T-cell (primary cell): ENCODE measurements around the gene B9D1. TPM values are rescaled to one million over a fixed set of nuclear protein-coding genes. Genes with fewer than 3 reads are reported as not detected.

Experiments
- ATAC-seq, 4 experiments: fragments of 200-7000 bp in 3 of 4; fragments of 150-1000 bp in 1 of 4; cut with Tn5 transposase; replicated peaks in 1 of 4; 1 replicate in 3 of 4; 2 replicates in 1 of 4; pipeline ENCODE4 v1.10.0; 2021; ENCODE audit warnings: moderate library complexity in 3 of 4, mild to moderate bottlenecking in 2 of 4, moderate number of reproducible peaks in 1 of 4
- CTCF ChIA-PET, 2 donors: fragments of 300-600 bp; sonication (Branson Sonifier 250); formaldehyde crosslinking; loops; one replicate each; lab custom pipeline; 2022; ENCODE audit warnings: antibody characterized with exemption in 2 of 2; lab: Charles Lee
- POLR2A ChIA-PET, 2 donors: fragments of 300-600 bp; sonication (Branson Sonifier 250); formaldehyde crosslinking; loops; one replicate each; lab custom pipeline; 2022; ENCODE audit warnings: antibody characterized with exemption in 2 of 2; lab: Charles Lee
- DNase-seq, 35 experiments: peaks; one replicate each; pipeline versions ENCODE4 v3.0.0 to v3.0.0-alpha.2; 2013 to 2023
- H3K27ac ChIP-seq: one replicate; pipeline ENCODE4 v1.5.1; 2013; ENCODE audit warnings: low read length
- H3K27me3 ChIP-seq, 2 experiments: replicated peaks in 1 of 2; 1 replicate in 1 of 2; 2 replicates in 1 of 2; pipeline versions ENCODE4 v1.6.1 to v1.7.0; 2013; ENCODE audit warnings: low read length in 1 of 2, mixed read lengths in 1 of 2; ENCODE audit not compliant: control insufficient read depth in 2 of 2, insufficient read depth in 2 of 2; ENCODE audit errors: extremely low read depth in 1 of 2
- H3K36me3 ChIP-seq, 2 donors: 1 replicate in 1 of 2; 2 replicates in 1 of 2; pipeline versions ENCODE4 v1.6.1 to v1.7.0; 2013; ENCODE audit warnings: low read length in 1 of 2; ENCODE audit not compliant: control insufficient read depth in 2 of 2, insufficient read depth in 1 of 2; ENCODE audit errors: extremely low read depth in 1 of 2
- H3K4me1 ChIP-seq, 2 experiments: 1 replicate in 1 of 2; 2 replicates in 1 of 2; pipeline versions ENCODE4 v1.6.1 to v1.7.0; 2013; ENCODE audit warnings: low read length in 2 of 2, mixed read lengths in 1 of 2; ENCODE audit not compliant: insufficient read depth in 2 of 2, control insufficient read depth in 1 of 2; ENCODE audit errors: extremely low read depth in 1 of 2
- H3K4me3 ChIP-seq, 2 donors: 1 replicate in 1 of 2; 2 replicates in 1 of 2; pipeline versions ENCODE4 v1.5.1 to v1.7.0; 2013; ENCODE audit warnings: mild to moderate bottlenecking in 2 of 2, low read length in 1 of 2, moderate library complexity in 1 of 2; ENCODE audit not compliant: control insufficient read depth in 1 of 2; ENCODE audit errors: extremely low read depth in 1 of 2
- H3K9me3 ChIP-seq: 2 replicates; pipeline ENCODE4 v1.7.0; 2013
- H3K27ac Mint-ChIP-seq, 2 donors: one replicate each; pipeline ENCODE4 v1.8.0; 2020 to 2021; ENCODE audit warnings: mild to moderate bottlenecking in 2 of 2, mixed read lengths in 2 of 2
- H3K27me3 Mint-ChIP-seq, 2 donors: one replicate each; pipeline ENCODE4 v1.8.0; 2021 to 2022; ENCODE audit warnings: mixed read lengths in 2 of 2
- H3K36me3 Mint-ChIP-seq: one replicate; pipeline ENCODE4 v1.8.0; 2021; ENCODE audit warnings: mixed read lengths
- H3K4me1 Mint-ChIP-seq, 3 donors: one replicate each; pipeline ENCODE4 v1.8.0; 2020 to 2022; ENCODE audit warnings: mixed read lengths in 3 of 3, mild to moderate bottlenecking in 1 of 3
- H3K4me3 Mint-ChIP-seq, 3 donors: one replicate each; pipeline ENCODE4 v1.8.0; 2020 to 2022; ENCODE audit warnings: mild to moderate bottlenecking in 3 of 3, mixed read lengths in 3 of 3, moderate library complexity in 3 of 3
- H3K9me3 Mint-ChIP-seq, 3 donors: one replicate each; pipeline ENCODE4 v1.8.0; 2020 to 2022; ENCODE audit warnings: mixed read lengths in 3 of 3
- WGBS: methylation state at CpG from one replicate; pipeline ENCODE4 v1.1.5; 2013; ENCODE audit warnings: missing lambda C conversion rate; ENCODE audit not compliant: insufficient coverage; 5-methylcytosine and 5-hydroxymethylcytosine counted together
- total RNA-seq, 35 experiments: library from RNA in 6 of 35; stranded (reverse) in 6 of 35; fragments of 120-200 nt in 1 of 35; gene quantifications; one replicate each; pipeline versions ENCODE4 v1.2.1 to v1.2.4 and lab custom pipeline; 2013 to 2026

The B9D1 gene
- total RNA-seq, 5 donors from 2014 or later (not counting 1 experiment from before 2014, with no cell fraction given), result 1.2 to 2.5 (median 2.1) TPM

DNA sequence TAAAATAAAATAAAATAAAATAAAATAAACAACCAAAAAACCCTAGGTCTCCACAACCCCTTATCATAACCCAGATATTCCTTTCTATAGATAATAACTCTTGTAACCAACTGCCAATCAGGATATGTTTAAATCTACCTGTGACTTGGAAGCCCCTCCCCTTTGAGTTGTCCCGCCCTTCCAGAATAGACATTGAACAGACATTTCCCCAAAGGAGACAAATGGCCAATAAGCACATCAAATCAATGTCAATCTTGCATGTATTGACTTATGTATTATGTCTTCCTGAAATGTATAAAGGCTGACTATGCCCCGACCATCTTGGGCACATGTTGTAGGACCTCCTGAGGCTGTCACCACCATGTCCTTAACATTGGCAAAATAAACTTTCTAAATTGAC is 14.3 kb upstream of the B9D1 start:
- no CpG with 5 or more reads among the region's 2 CpGs for WGBS
- Histone ChIP-seq H3K36me3 (peaks cover 0 to 16% of the 10 kb centered on the region in 2 donors), H3K9me3 (no peaks in the 10 kb centered on the region), H3K27me3 (no peaks in the 10 kb centered on the region), H3K4me3 (peak overlapping the region in 1 of 2 donors; percentile 15), H3K4me1 (peaks cover 8 to 31% of the 10 kb centered on the region in 2 experiments), H3K27ac (peak overlapping the region; percentile 77)
- H3K9me3 Mint-ChIP-seq, result no peaks in the 10 kb centered on the region
- H3K4me1 Mint-ChIP-seq, result peaks cover 15 to 38% (median 21%) of the 10 kb centered on the region in 3 donors
- ChIA-PET CTCF (interaction anchor here (0.6 to 1.9 kb wide), 5 partner anchors 10 to 70 kb away, joined by 3 to 64 read pairs (median 5); partner anchors contain the start of gene B9D1 (in 1 of the 2)), POLR2A (interaction anchor here in 1 of 2 donors (0.6 to 0.8 kb wide), 2 partner anchors 11 to 1900 kb away, joined by 3 to 6 read pairs; no protein-coding TSS in a partner anchor)
- peak in 1 of 35 experiments; percentile 27 for DNase-seq
- H3K27ac Mint-ChIP-seq, result peak overlapping the region; percentile 98 to 99
- no peak for ATAC-seq
- no peaks in the 10 kb centered on the region for H3K27me3 Mint-ChIP-seq
- H3K36me3 Mint-ChIP-seq, result peaks cover 16% of the 10 kb centered on the region
- H3K4me3 Mint-ChIP-seq, result peak overlapping the region; percentile 97 to 100 (median 100)

DNA sequence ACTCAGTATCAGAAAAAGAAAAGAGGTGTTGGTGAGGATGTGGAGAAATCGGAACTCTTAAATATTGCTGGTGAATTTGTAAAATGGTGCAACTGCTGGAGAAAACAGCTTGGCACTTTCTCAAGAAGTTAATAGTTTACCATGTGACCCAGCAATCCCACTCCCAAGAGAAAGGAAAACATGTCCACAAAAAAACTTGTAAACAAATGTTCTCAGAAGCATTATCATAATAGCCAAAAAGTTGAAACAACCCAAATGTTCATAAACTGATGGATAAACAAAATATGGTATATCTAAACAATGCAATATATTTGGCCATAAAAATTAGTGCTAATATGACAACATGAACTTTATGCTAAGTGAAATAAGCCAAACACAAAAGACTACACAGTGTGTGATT is 13.2 kb upstream of the B9D1 start:
- ATAC-seq, result no peak
- H3K9me3 Mint-ChIP-seq, result no peaks in the 10 kb centered on the region
- DNase-seq, result no peak
- H3K4me3 Mint-ChIP-seq, result peak overlapping the region in 2 of 3 donors; percentile 25 to 37
- H3K4me3 ChIP-seq, result no peak overlapping the region
- ChIA-PET POLR2A (no interaction called here), CTCF (interaction anchor here in 1 of 2 donors (1.7 kb wide), 1 partner anchor 11 kb away, joined by 3 read pairs; no protein-coding TSS in a partner anchor)
- WGBS, result no CpG with 5 or more reads among the region's 1 CpG
- H3K27ac ChIP-seq, result no peak overlapping the region
- no peaks in the 10 kb centered on the region for H3K27me3 Mint-ChIP-seq
- H3K36me3 ChIP-seq, result peaks cover 0 to 14% of the 10 kb centered on the region in 2 donors
- H3K4me1 ChIP-seq, result peaks cover 11 to 42% of the 10 kb centered on the region in 2 experiments
- no peaks in the 10 kb centered on the region for H3K9me3 ChIP-seq
- H3K27me3 ChIP-seq, result no peaks in the 10 kb centered on the region
- H3K27ac Mint-ChIP-seq, result no peak overlapping the region
- H3K4me1 Mint-ChIP-seq, result peaks cover 24 to 49% (median 31%) of the 10 kb centered on the region in 3 donors
- peaks cover 8% of the 10 kb centered on the region for H3K36me3 Mint-ChIP-seq

DNA sequence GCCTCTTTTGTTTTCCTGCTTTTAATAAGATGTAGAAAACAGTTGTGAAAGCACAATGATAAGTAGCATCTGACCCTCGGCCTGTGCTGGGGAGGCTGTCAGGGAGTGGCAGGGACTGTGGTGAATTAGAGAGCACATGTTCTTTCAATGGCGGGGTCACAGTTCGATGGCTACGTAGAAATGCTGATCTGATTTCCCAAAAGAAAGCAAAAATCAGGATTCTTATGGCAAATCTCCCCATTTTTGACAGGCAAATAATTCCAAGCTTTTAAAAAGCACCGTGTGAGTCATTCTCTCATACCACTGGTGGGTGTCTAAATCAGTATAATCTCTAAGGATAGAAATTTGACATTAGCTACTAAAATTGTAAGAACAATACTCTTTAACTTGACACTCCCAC is 11.6 kb upstream of the B9D1 start:
- H3K4me3 ChIP-seq, result no peak overlapping the region
- Mint-ChIP-seq H3K27ac (no peak overlapping the region), H3K9me3 (no peaks in the 10 kb centered on the region), H3K36me3 (no peaks in the 10 kb centered on the region), H3K4me1 (peaks cover 38 to 59% (median 47%) of the 10 kb centered on the region in 3 donors), H3K27me3 (no peaks in the 10 kb centered on the region), H3K4me3 (no peak overlapping the region)
- H3K36me3 ChIP-seq, result no peaks in the 10 kb centered on the region
- ATAC-seq, result no peak
- no peak for DNase-seq
- CTCF ChIA-PET, result interaction anchor here in 1 of 2 donors (0.9 to 1.7 kb wide), 2 partner anchors 9 to 74 kb away, joined by 3 read pairs; no protein-coding TSS in a partner anchor
- peaks cover 22 to 57% of the 10 kb centered on the region in 2 experiments for H3K4me1 ChIP-seq
- no peaks in the 10 kb centered on the region for H3K27me3 ChIP-seq
- no peak overlapping the region for H3K27ac ChIP-seq
- POLR2A ChIA-PET, result no interaction called here
- 100% methylated on average over 1 of the region's 5 CpGs for whole genome bisulfite sequencing
- H3K9me3 ChIP-seq, result no peaks in the 10 kb centered on the region

DNA sequence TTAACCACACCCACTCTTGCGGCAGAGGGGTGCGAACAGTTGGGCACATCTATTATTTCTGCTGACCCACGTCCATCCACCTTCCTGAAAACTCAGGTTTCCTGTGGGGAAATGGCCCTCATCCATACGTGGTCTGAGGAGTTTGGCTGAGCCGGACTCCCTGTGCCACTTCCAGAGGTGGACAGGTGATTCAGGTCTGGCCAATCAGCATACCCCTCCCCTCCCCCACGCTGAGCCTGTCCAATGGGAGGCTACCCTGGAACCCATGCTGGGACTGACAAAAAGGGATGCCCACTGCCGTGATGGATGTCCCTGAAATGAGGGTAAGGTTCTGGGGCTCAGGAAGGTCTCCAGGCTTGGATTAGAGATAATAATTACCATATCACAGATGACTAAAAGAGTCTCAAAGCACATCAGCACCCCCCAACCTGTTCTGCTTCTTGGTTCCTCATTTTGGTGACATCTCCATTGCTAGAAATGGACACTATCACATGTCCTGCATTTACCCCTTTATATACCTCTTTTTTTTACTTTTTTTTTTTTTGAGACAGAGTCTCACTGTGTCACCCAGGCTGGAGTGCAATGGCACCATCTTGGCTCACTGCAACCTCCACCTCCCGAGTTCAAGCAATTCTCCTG is 10.5 kb upstream of the B9D1 start:
- CTCF ChIA-PET, result no interaction called here
- Histone ChIP-seq H3K27ac (no peak overlapping the region), H3K4me3 (no peak overlapping the region), H3K4me1 (peaks cover 21 to 52% of the 10 kb centered on the region in 2 experiments), H3K36me3 (no peaks in the 10 kb centered on the region), H3K27me3 (no peaks in the 10 kb centered on the region), H3K9me3 (no peaks in the 10 kb centered on the region)
- no peak overlapping the region for H3K27ac Mint-ChIP-seq
- no peak for ATAC-seq
- WGBS, result 93% methylated on average over 5 of the region's 8 CpGs
- POLR2A ChIA-PET, result no interaction called here
- no peak overlapping the region for H3K4me3 Mint-ChIP-seq
- H3K9me3 Mint-ChIP-seq, result no peaks in the 10 kb centered on the region
- no peaks in the 10 kb centered on the region for H3K27me3 Mint-ChIP-seq
- no peaks in the 10 kb centered on the region for H3K36me3 Mint-ChIP-seq
- peaks cover 44 to 66% (median 50%) of the 10 kb centered on the region in 3 donors for H3K4me1 Mint-ChIP-seq
- no peak for DNase-seq

DNA sequence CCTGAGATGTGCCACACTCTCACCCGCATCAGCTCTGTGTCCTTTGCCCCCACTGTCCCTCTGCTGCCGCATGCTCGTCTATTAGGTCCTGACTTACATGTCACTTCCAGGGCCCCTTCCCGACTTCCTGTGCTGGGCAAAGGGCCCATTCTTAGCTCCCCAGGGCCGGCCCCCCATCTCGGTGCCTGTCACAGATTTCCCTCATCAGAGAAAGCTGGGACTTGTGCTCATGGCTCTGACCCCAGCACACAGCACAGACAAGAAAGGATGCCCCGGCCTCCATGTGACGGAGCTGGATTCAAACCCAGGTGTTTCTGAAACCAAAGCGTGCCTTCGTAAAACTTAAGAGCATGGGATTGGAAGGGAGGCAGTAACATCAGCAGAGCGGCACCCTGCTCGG is 9.9 kb upstream of the B9D1 start:
- Mint-ChIP-seq H3K4me3 (no peak overlapping the region), H3K27ac (peak overlapping the region in 1 of 2 donors; percentile 55)
- POLR2A ChIA-PET, result no interaction called here

DNA sequence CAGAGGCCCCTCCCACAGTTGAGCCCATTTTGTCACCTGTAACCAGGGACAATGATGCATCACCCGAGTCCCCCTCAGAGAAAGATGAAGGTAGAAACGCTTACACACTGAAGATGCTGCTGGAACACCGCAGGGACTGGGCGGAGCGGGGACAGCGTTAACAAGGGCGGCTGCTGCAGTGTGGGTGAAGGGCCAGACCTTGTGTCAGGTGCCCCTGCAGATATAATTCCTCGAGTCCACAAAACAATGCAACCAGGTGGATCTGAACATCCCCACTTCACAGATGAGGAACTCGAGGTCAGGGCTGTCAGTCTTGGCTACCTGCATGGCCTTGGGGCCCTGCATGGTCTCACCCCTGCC is 9.5 kb upstream of the B9D1 start:
- Histone ChIP-seq H3K27me3 (no peaks in the 10 kb centered on the region), H3K36me3 (no peaks in the 10 kb centered on the region), H3K4me3 (no peak overlapping the region), H3K9me3 (no peaks in the 10 kb centered on the region), H3K27ac (no peak overlapping the region), H3K4me1 (peaks cover 18 to 51% of the 10 kb centered on the region in 2 experiments)
- Mint-ChIP-seq H3K27me3 (no peaks in the 10 kb centered on the region), H3K27ac (peak overlapping the region; percentile 52 to 55), H3K4me1 (peaks cover 39 to 60% (median 44%) of the 10 kb centered on the region in 3 donors), H3K36me3 (no peaks in the 10 kb centered on the region), H3K4me3 (peak overlapping the region in 1 of 3 donors; percentile 9), H3K9me3 (no peaks in the 10 kb centered on the region)
- ChIA-PET CTCF (interaction anchor here in 1 of 2 donors (1.4 kb wide), 1 partner anchor 9 kb away, joined by 4 read pairs; the partner anchor contains the start of gene B9D1), POLR2A (no interaction called here)
- no peak for ATAC-seq
- DNase-seq, result no peak
- WGBS, result 88% methylated on average over 3 of the region's 9 CpGs

More for the DNA sequence above, 9.9 kb upstream of the B9D1 start:
- Mint-ChIP-seq H3K9me3 (no peaks in the 10 kb centered on the region), H3K36me3 (no peaks in the 10 kb centered on the region), H3K27me3 (no peaks in the 10 kb centered on the region), H3K4me1 (peaks cover 44 to 64% (median 48%) of the 10 kb centered on the region in 3 donors)
- ATAC-seq (no peak), DNase-seq (no peak)
- H3K9me3 ChIP-seq, result no peaks in the 10 kb centered on the region
- H3K27me3 ChIP-seq, result no peaks in the 10 kb centered on the region
- CTCF ChIA-PET, result interaction anchor here in 1 of 2 donors (1.4 kb wide), 1 partner anchor 10 kb away, joined by 4 read pairs; the partner anchor contains the start of gene B9D1
- H3K27ac ChIP-seq, result no peak overlapping the region
- no peaks in the 10 kb centered on the region for H3K36me3 ChIP-seq
- no peak overlapping the region for H3K4me3 ChIP-seq
- peaks cover 21 to 52% of the 10 kb centered on the region in 2 experiments for H3K4me1 ChIP-seq
- 86% methylated on average over 10 of the region's 12 CpGs for WGBS
